SU-DHL-6 (cell line): Measurements from ENCODE around the gene SDS.

ENCODE experiments used
- H2AFZ ChIP-seq: fragments of 200-600 bp; sonication (generic); 2 replicates; pipeline ENCODE4 v1.6.1; 2014; ENCODE audit warnings: low read depth, mild to moderate bottlenecking, moderate library complexity, mixed read lengths, antibody characterized with exemption, low read length; ENCODE audit not compliant: severe bottlenecking
- H3F3A ChIP-seq: fragments of 200-600 bp; shearing (Covaris generic); 2 replicates; pipeline ENCODE4 v1.6.0; 2016; ENCODE audit warnings: antibody characterized with exemption, mild to moderate bottlenecking; ENCODE audit not compliant: insufficient read depth
- H3K27ac ChIP-seq: fragments of 200-600 bp; sonication (generic); 2 replicates; pipeline ENCODE4 v1.5.1; 2016; ENCODE audit warnings: low read depth, mild to moderate bottlenecking, low read length, moderate library complexity, mixed read lengths
- H3K27me3 ChIP-seq: fragments of 200-600 bp; sonication (generic), shearing (Covaris generic); 2 replicates; pipeline ENCODE4 v1.6.0; 2014; ENCODE audit warnings: mild to moderate bottlenecking, low read length
- H3K36me3 ChIP-seq: fragments of 200-600 bp; sonication (generic); 2 replicates; pipeline ENCODE4 v1.6.1; 2014; ENCODE audit warnings: mild to moderate bottlenecking, low read length, mixed read lengths
- H3K4me2 ChIP-seq: fragments of 300-600, 200-600 bp; shearing (Covaris generic), sonication (generic); 2 replicates; pipeline ENCODE4 v1.6.0; 2014; ENCODE audit warnings: low read length, low read depth, mild to moderate bottlenecking; ENCODE audit not compliant: poor library complexity, severe bottlenecking
- H3K4me3 ChIP-seq: fragments of 200-600 bp; sonication (generic); 2 replicates; pipeline ENCODE4 v1.5.1; 2014; ENCODE audit warnings: antibody characterized with exemption, low read length, mild to moderate bottlenecking, mixed read lengths; ENCODE audit not compliant: insufficient read depth, poor library complexity, severe bottlenecking
- H3K79me2 ChIP-seq: fragments of 200-600 bp; sonication (generic); 2 replicates; pipeline ENCODE4 v1.6.1; 2014; ENCODE audit warnings: mild to moderate bottlenecking, low read length, moderate library complexity; ENCODE audit not compliant: insufficient read depth
- H3K9ac ChIP-seq: fragments of 200-600 bp; sonication (generic); 2 replicates; pipeline ENCODE4 v1.7.0; 2014; ENCODE audit warnings: mild to moderate bottlenecking, low read length
- H3K9me2 ChIP-seq: fragments of 200-600 bp; sonication (generic); replicated peaks from 2 replicates; pipeline ENCODE4 v1.6.1; 2014; ENCODE audit warnings: low read length; ENCODE audit not compliant: insufficient read depth
- H3K9me3 ChIP-seq: fragments of 200-600 bp; sonication (generic); 2 replicates; pipeline ENCODE4 v1.6.1; 2014; ENCODE audit warnings: low read length, mixed read lengths; ENCODE audit not compliant: insufficient read depth
- H4K20me1 ChIP-seq: fragments of 200-600 bp; sonication (generic); 2 replicates; pipeline ENCODE4 v1.6.1; 2014; ENCODE audit warnings: low read depth, mild to moderate bottlenecking, antibody characterized with exemption, low read length, moderate library complexity, mixed read lengths
- CTCF ChIP-seq: fragments of 200-600 bp; sonication (generic); IDR thresholded peaks from one replicate; pipeline ENCODE4 v1.5.1; 2017; ENCODE audit warnings: antibody characterized with exemption, mild to moderate bottlenecking, low read length, moderate library complexity; ENCODE audit not compliant: insufficient read depth, poor library complexity, severe bottlenecking
- EZH2phosphoT487 ChIP-seq: fragments of 200-600 bp; sonication (generic), shearing (Covaris generic); conservative IDR thresholded peaks from 2 replicates; pipeline ENCODE4 v1.6.1; 2018; ENCODE audit warnings: mild to moderate bottlenecking, antibody characterized with exemption, low read length, moderate library complexity, mixed read lengths

The SDS gene

GRCh38 chr12:113348849-113349536, 54.7 kb downstream of the SDS start:
- Histone ChIP-seq H3K36me3 (no peaks in the 10 kb centered on the region), H3K4me2 (no peak overlapping the region), H3K27ac (no peak overlapping the region), H3K9me2 (no peaks in the 10 kb centered on the region), H3F3A (no peaks in the 10 kb centered on the region), H3K9ac (no peak overlapping the region), H3K27me3 (no peaks in the 10 kb centered on the region), H2AFZ (no peak overlapping the region), H3K9me3 (no peaks in the 10 kb centered on the region), H3K79me2 (no peaks in the 10 kb centered on the region), H3K4me3 (no peak overlapping the region), H4K20me1 (no peaks in the 10 kb centered on the region)
- TF ChIP-seq EZH2phosphoT487 (no peak), CTCF (no peak)

- no peaks in the 10 kb centered on the region for H3K79me2 ChIP-seq
- no peak overlapping the region for H2AFZ ChIP-seq
- H3K36me3 ChIP-seq, result no peaks in the 10 kb centered on the region
- TF ChIP-seq EZH2phosphoT487 (no peak), CTCF (no peak)
- no peaks in the 10 kb centered on the region for H3K27me3 ChIP-seq
- no peak overlapping the region for H3K4me2 ChIP-seq
- H3K27ac ChIP-seq, result no peak overlapping the region
- H4K20me1 ChIP-seq, result no peaks in the 10 kb centered on the region
- no peaks in the 10 kb centered on the region for H3K9me2 ChIP-seq
- H3F3A ChIP-seq, result no peaks in the 10 kb centered on the region
- H3K4me3 ChIP-seq, result no peak overlapping the region
- no peaks in the 10 kb centered on the region for H3K9me3 ChIP-seq
- no peak overlapping the region for H3K9ac ChIP-seq
Observed at GRCh38 chr12:113347892-113348291, 55.8 kb downstream of the SDS start.

- no peak overlapping the region for H3K9ac ChIP-seq
- H4K20me1 ChIP-seq, result no peaks in the 10 kb centered on the region
- no peaks in the 10 kb centered on the region for H3K9me3 ChIP-seq
- TF ChIP-seq EZH2phosphoT487 (no peak), CTCF (no peak)
- no peaks in the 10 kb centered on the region for H3K36me3 ChIP-seq
- H3K4me2 ChIP-seq, result no peak overlapping the region
- H3K9me2 ChIP-seq, result no peaks in the 10 kb centered on the region
- no peaks in the 10 kb centered on the region for H3K79me2 ChIP-seq
- no peaks in the 10 kb centered on the region for H3K27me3 ChIP-seq
- H3K4me3 ChIP-seq, result no peak overlapping the region
- no peak overlapping the region for H3K27ac ChIP-seq
- no peaks in the 10 kb centered on the region for H3F3A ChIP-seq
- H2AFZ ChIP-seq, result no peak overlapping the region
Observed at GRCh38 chr12:113347107-113347506, 56.6 kb downstream of the SDS start.
